Frontal cortex (tissue), 4 donors: ENCODE measurements around the gene SDK2. TPM values are rescaled to one million over a fixed set of nuclear protein-coding genes. Genes with fewer than 3 reads are reported as not detected.
"Not testable (repeated sequence)": the region's sequence is repeated elsewhere in the genome, so short reads cannot be mapped to it uniquely, and the experiment has no call there.

Experiments
- DNase-seq, 2 donors: peaks; one replicate each; pipeline ENCODE4 v3.0.0; 2012; ENCODE audit warnings: low spot score in 2 of 2
- FAIRE-seq: peaks from 2 replicates; lab custom pipeline; 2012; peaks lifted over from hg19 to GRCh38; lab: Jason Lieb, UNC
- total RNA-seq: library from RNA; depleted of rRNA; stranded (reverse); fragments of >200 nt; gene quantifications from one replicate; pipeline ENCODE4 v1.2.3, GENCODE V29; 2014
- donor health status: control.
- donor health status: control.
- donor health status: control.

The SDK2 gene
- total RNA-seq, 1 donor from 2014 or later, result 6.9 TPM

DNA sequence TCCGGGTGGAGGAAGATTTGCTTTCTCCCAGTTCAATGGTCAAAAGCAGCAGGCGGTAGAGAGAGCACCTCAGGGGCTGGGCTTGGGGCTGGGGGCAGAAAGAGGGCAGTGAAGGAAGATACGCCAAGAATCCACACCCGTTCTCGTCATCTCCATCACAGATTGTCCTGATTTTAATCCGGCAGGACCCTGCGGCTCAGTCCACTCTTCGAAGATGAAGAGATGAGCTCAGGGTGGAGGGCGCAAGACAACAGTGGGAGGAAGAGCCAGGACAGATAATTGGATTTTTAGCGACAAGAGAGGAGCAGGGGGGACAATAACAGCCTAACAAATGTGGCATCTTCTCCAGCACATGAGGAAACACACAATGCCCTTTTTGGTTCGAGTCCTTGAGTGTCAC is 165.9 kb downstream of the SDK2 start:
- DNase-seq (no peak), FAIRE-seq (no peak)

GRCh38 chr17:73476890-73477350 is 167.3 kb downstream of the SDK2 start:
- FAIRE-seq, result no peak
- peak in 1 of 2 donors; percentile 36 for DNase-seq

GRCh38 chr17:73474370-73474988 is 169.8 kb downstream of the SDK2 start:
- DNase-seq (peak in 1 of 2 donors; percentile 36), FAIRE-seq (no peak)

DNA sequence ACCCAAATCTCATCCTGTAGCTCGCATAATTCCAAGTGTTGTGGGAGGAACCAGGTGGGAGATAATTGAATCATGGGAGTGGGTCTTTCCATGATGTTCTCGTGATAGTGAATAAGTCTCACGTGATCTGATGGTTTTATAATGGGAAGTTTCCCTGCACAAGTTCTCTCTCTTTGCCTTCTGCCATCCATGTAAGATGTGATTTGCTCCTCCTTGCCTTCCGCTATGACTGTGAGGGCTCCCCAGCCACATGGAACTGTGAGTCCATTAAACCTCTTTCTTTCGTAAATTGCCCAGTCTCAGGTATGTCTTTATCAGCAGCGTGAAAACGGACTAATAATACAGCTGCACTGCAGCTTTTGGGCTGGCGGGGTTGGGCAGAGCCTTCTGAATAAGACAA is 171.5 kb downstream of the SDK2 start:
- not testable (repeated sequence) for DNase-seq, FAIRE-seq

DNA sequence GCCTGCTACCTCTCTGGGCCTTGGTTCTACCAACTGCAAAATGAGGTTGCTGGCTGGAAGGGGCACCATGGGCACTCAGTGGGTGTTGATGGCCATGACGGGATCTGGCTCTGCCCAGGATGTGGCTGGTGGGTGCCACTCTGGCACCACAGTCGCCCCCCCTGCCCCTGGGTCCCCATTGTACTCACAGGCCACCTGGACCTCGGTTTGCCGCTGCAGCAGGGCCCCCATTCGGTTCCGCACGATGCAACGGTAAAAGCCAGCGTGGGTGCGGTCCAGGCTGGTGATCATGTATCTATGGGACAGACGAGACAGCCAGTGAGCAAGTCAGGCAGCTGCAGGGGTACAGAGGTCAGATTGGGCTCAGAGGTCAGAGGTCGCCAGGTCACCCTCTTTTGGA is 172.3 kb downstream of the SDK2 start:
- DNase-seq, result no peak
- FAIRE-seq, result no peak

DNA sequence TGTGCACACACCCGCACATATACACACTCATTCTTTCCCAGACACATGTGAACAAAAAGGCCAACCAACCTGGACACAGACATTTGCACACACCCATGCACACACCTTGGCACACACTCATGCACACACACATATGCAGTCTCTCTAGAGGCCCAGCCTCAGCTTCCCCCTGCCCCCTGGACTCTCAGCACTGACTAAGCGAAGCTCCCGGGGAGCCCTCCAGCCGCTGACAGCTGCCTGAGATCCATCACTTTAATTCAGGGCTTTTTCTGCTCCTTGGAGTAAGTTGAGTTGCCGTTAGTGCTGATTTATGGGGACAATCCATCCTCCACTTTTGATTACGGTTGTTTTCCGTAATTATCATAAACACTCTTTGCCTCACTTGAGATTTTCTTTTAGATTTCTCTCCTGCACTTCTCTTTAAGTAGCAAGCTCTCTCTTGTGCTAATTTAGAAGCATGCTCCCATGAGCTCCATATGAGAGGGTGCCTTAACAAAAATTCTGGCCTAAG is 173.9 kb downstream of the SDK2 start:
- FAIRE-seq, result no peak
- DNase-seq, result no peak

- DNase-seq, result no peak
- no peak for FAIRE-seq
Observed at GRCh38 chr17:73469311-73469710, 174.9 kb downstream of the SDK2 start.

DNA sequence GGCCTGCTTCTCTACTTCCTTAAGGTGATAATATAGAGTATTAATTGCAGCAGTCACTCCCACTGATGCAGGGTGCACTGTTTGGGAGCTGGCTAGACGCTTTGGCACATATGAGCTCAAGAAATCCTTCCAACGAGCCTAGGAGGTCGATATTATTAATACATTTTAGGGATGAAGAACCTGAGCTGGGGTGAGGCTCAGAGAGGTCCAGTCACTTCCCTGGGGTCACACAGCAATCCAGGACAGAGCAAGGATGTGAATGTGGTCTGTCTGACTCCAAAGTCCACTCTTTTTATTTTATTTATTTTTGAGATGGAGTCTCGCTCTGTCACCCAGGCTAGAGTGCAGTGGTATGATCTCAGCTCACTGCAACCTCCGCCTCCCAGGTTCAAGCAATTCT is 176.0 kb downstream of the SDK2 start:
- FAIRE-seq, result no peak

DNA sequence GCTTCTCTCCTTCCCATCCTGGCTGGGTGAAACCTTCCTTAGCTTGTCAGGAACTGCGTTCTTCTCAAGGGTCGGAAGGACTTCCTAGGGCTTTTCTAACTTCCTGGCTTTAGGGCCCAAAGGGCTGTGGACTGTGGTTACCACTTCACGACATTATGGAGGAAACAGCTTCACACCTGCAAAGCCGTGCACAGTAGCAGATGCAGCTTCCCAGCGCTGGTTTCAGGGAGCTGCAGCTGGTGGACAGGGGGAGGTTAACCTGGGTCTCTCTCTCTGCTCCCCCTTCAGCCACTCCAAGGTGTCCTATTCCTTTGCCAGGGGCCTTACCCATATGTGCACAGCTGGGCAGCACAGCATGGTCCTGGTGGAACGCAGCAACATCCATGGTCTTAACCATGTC is 176.6 kb downstream of the SDK2 start:
- DNase-seq, result no peak
- no peak for FAIRE-seq

More for the DNA sequence above, 176.0 kb downstream of the SDK2 start:
- no peak for DNase-seq

- no peak for FAIRE-seq
Observed at GRCh38 chr17:73466704-73467433, 177.4 kb downstream of the SDK2 start.

DNA sequence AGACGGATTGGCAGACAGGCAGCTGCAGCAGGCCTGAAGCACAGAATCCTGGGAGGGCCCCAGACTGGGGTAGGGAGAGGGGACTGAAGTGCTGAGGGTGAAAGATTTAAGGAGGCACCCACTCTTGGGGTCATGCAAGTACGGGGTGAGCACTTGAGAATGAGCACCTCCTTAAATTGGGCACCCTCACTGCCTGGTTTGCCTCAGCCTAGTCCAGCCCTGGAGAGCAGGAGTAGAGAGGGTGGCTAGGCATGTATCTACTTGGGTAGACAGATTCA is 178.4 kb downstream of the SDK2 start:
- FAIRE-seq, result no peak
- no peak for DNase-seq

More at GRCh38 chr17:73466704-73467433, 177.4 kb downstream of the SDK2 start:
- DNase-seq, result no peak

- DNase-seq (no peak), FAIRE-seq (no peak)
Observed at GRCh38 chr17:73465130-73465952, 178.9 kb downstream of the SDK2 start.

DNA sequence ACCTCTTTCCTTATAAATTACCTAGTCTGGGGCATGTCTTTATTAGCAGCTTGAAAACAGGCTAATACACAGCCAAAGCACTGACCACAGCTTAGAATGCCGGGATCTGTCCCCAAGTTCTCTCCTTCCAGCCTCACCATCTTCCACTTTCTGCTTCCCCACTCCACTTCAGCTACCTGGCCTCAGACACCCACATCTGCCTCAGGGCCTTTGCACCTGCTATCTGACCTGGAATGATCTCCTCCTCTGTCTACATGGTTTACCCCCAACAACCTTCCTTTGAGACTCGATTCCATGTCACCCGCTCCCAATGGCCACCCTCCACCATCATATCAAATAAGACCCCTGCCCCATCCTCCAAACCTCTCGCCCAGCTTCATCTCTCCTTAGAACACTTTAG is 179.8 kb downstream of the SDK2 start:
- DNase-seq, result no peak
- FAIRE-seq, result no peak

- DNase-seq (no peak), FAIRE-seq (no peak)
Observed at GRCh38 chr17:73463821-73464220, 180.4 kb downstream of the SDK2 start.

GRCh38 chr17:73462823-73463222 is 181.4 kb downstream of the SDK2 start:
- no peak for FAIRE-seq
- no peak for DNase-seq

DNA sequence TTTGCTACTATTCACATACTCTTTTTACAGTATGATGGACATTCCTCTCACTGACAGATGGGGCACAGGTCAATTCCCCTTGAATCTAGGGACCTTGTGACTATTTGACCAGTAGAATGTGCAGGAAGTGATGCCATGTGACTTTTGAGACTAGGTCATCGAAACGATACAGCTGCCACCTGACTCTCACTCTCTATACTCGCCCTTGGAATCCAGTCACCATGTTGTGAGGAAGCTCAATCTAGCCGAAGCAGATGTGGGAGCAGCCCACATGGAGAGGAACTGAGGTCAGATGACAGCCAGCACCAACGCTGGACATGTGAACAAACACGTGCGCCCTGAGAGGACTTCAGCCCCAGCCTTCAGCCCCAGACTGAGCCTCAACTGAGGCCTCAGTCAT is 184.3 kb downstream of the SDK2 start:
- FAIRE-seq, result no peak
- DNase-seq, result no peak

DNA sequence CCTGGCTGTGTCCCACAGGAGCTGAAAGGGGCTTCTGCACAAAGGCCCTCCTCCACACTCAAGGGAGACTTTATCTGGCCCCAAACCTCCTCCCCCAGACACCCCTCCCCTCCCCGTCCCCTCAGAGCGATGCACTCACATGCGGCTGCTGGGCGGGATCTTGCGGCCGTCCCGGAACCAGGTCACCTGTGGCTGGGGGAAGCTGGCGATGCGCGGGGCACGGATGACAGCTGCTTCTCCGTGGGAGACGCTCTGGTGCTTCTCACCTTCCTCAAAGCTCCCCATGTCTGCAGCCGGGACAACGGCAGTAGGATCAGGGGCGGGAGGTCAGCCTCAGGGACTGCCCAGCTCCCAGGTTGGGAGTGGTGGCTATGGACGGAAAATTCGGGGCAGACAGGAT is 188.5 kb downstream of the SDK2 start:
- FAIRE-seq, result no peak

GRCh38 chr17:73455050-73455687 is 189.1 kb downstream of the SDK2 start:
- FAIRE-seq, result no peak
- DNase-seq, result peak; percentile 34 to 40

More for the DNA sequence above, 188.5 kb downstream of the SDK2 start:
- no peak for DNase-seq

DNA sequence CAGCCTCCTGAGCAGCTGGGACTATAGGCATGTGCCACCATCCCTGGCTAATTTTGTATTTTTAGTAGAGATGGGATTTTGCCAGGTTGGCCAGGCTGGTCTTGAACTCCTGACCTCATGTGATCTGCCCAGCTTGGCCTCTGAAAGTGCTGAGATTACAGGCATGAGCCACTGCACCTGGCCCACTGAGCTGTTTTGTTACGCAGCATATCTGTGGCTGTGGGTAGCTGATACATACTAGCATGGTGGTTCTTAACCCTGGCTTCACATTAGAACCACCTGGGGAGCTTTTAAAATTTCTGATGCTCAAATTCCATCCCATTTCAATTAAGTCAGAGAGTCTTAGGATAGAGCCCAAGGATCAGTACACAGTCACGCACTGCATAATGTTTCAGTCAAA is 190.8 kb downstream of the SDK2 start:
- not testable (repeated sequence) for FAIRE-seq

GRCh38 chr17:73453090-73453489 is 191.2 kb downstream of the SDK2 start:
- DNase-seq (no peak), FAIRE-seq (no peak)

More for the DNA sequence above, 190.8 kb downstream of the SDK2 start:
- not testable (repeated sequence) for DNase-seq
